GM23338 (cell line): ENCODE results near the gene FHIT. TPM values are rescaled to one million over a fixed set of nuclear protein-coding genes. Genes with fewer than 3 reads are reported as not detected.

Experiments used
- ATAC-seq: fragments of 200-7000 bp; cut with Tn5 transposase; 3 replicates; pipeline ENCODE4 v1.9.1; 2020
- DNase-seq: peaks from one replicate; pipeline ENCODE4 v3.0.0-alpha.2; 2015; ENCODE audit warnings: low spot score
- H2AFZ ChIP-seq: fragments of 200-600 bp; sonication (generic); 2 replicates; pipeline ENCODE4 v1.8.0; 2016; ENCODE audit warnings: antibody characterized with exemption, mild to moderate bottlenecking, moderate library complexity
- H3F3A ChIP-seq: fragments of 200-600 bp; sonication (generic); replicated peaks from 2 replicates; pipeline ENCODE4 v1.8.0; 2017; ENCODE audit warnings: antibody characterized with exemption, mixed run types, low read depth
- H3K27ac ChIP-seq: fragments of 200-600 bp; sonication (generic); 2 replicates; pipeline ENCODE4 v1.6.1; 2016; ENCODE audit warnings: low read depth
- H3K27me3 ChIP-seq: fragments of 200-600 bp; sonication (generic); 2 replicates; pipeline ENCODE4 v1.8.0; 2016; ENCODE audit warnings: mild to moderate bottlenecking, mixed run types, moderate library complexity; ENCODE audit not compliant: insufficient read depth
- H3K36me3 ChIP-seq: fragments of 200-600 bp; sonication (generic); 2 replicates; pipeline ENCODE4 v1.8.0; 2016; ENCODE audit warnings: mild to moderate bottlenecking; ENCODE audit not compliant: insufficient read depth
- H3K4me1 ChIP-seq: fragments of 200-600 bp; sonication (generic); 2 replicates; pipeline ENCODE4 v1.8.0; 2016; ENCODE audit warnings: mild to moderate bottlenecking, moderate library complexity; ENCODE audit not compliant: insufficient read depth
- H3K4me2 ChIP-seq: fragments of 200-600 bp; sonication (generic); 2 replicates; pipeline ENCODE4 v1.7.1; 2017; ENCODE audit warnings: mixed run types
- H3K4me3 ChIP-seq: fragments of 200-600 bp; sonication (generic); 2 replicates; pipeline ENCODE4 v1.6.1; 2016; ENCODE audit warnings: mixed run types
- H3K79me2 ChIP-seq: fragments of 200-600 bp; sonication (generic); replicated peaks from 2 replicates; pipeline ENCODE4 v1.8.0; 2017; ENCODE audit warnings: mild to moderate bottlenecking; ENCODE audit not compliant: insufficient read depth
- H3K9me2 ChIP-seq: fragments of 200-600 bp; sonication (generic); 2 replicates; pipeline ENCODE4 v1.8.0; 2017; ENCODE audit not compliant: insufficient read depth
- H4K20me1 ChIP-seq: fragments of 200-600 bp; sonication (generic); replicated peaks from 2 replicates; pipeline ENCODE4 v1.8.0; 2017; ENCODE audit warnings: mild to moderate bottlenecking; ENCODE audit not compliant: insufficient read depth
- H3K27ac Mint-ChIP-seq: 2 replicates; pipeline ENCODE4 v1.8.0; 2020; ENCODE audit warnings: inconsistent platforms, mild to moderate bottlenecking, moderate library complexity, mixed read lengths
- H3K27me3 Mint-ChIP-seq: 3 replicates; pipeline ENCODE4 v1.8.0; 2022; ENCODE audit warnings: low read depth, mild to moderate bottlenecking, moderate library complexity, mixed read lengths, inconsistent platforms; ENCODE audit not compliant: insufficient read depth, poor library complexity
- H3K36me3 Mint-ChIP-seq: 3 replicates; pipeline ENCODE4 v1.8.0; 2021; ENCODE audit warnings: low read depth, mild to moderate bottlenecking, inconsistent platforms, moderate library complexity, mixed read lengths
- H3K4me1 Mint-ChIP-seq: 3 replicates; pipeline ENCODE4 v1.8.0; 2020; ENCODE audit warnings: mild to moderate bottlenecking, inconsistent platforms, mixed read lengths
- H3K4me3 Mint-ChIP-seq: 3 replicates; pipeline ENCODE4 v1.8.0; 2021; ENCODE audit warnings: moderate library complexity, mild to moderate bottlenecking, inconsistent platforms, mixed read lengths
- H3K9me3 Mint-ChIP-seq: 3 replicates; pipeline ENCODE4 v1.8.0; 2020; ENCODE audit warnings: moderate library complexity, mild to moderate bottlenecking, inconsistent platforms, mixed read lengths
- CREB1 ChIP-seq: fragments of 250-450 bp; sonication (Bioruptor Pico); IDR thresholded peaks from 2 replicates; pipeline ENCODE4 v1.5.0; 2020; ENCODE audit warnings: low read depth, mild to moderate bottlenecking, moderate library complexity
- CTCF ChIP-seq, 2 experiments: fragments of 200-600 bp in 1 of 2; sonication (generic) in 1 of 2; conservative IDR thresholded peaks; 2 replicates each; pipeline versions ENCODE4 v1.5.1 to v1.6.1; 2016 to 2017; ENCODE audit warnings: antibody characterized with exemption in 2 of 2, low read depth in 2 of 2, mild to moderate bottlenecking in 2 of 2, moderate library complexity in 1 of 2
- ETS1 ChIP-seq: IDR thresholded peaks from 2 replicates; pipeline ENCODE4 v1.6.1; 2016; ENCODE audit warnings: antibody characterized with exemption
- EZH2 ChIP-seq: fragments of 200-600 bp; sonication (generic); IDR thresholded peaks from one replicate; pipeline ENCODE4 v1.8.0; 2017; ENCODE audit warnings: antibody characterized with exemption, mild to moderate bottlenecking, low read depth; ENCODE audit not compliant: unreplicated experiment
- NANOG ChIP-seq: IDR thresholded peaks from 2 replicates; pipeline ENCODE4 v1.6.1; 2016; ENCODE audit warnings: antibody characterized with exemption, borderline replicate concordance
- POLR2AphosphoS5 ChIP-seq: IDR thresholded peaks from 2 replicates; pipeline ENCODE4 v1.6.1; 2016; ENCODE audit warnings: antibody characterized with exemption, low read depth
- REST ChIP-seq: IDR thresholded peaks from one replicate; pipeline ENCODE4 v1.6.1; 2018; ENCODE audit warnings: antibody characterized with exemption; ENCODE audit not compliant: unreplicated experiment
- STAT1 ChIP-seq: IDR thresholded peaks from one replicate; pipeline ENCODE4 v1.6.1; 2016; ENCODE audit warnings: antibody characterized with exemption; ENCODE audit not compliant: unreplicated experiment
- ZNF114 ChIP-seq: fragments of 250-450 bp; sonication (Bioruptor Pico); IDR thresholded peaks from 2 replicates; pipeline ENCODE4 v1.5.0; 2020; ENCODE audit warnings: mild to moderate bottlenecking, moderate library complexity
- polyA plus RNA-seq: library from polyadenylated mRNA; unstranded; fragments of >200 nt; fragmentation: Nextera tagmentation; extraction: Ambion mirVana; gene quantifications from 2 replicates; pipeline ENCODE4 v1.2.1, GENCODE V29; 2016
- total RNA-seq: library from RNA; depleted of rRNA; stranded (reverse); fragments of >200 nt; shearing (Covaris generic); gene quantifications from 2 replicates; pipeline ENCODE4 v1.2.3, GENCODE V29; 2014
- TF ChIP-seq, protein P1 (sequence below): fragments of 250-450 bp; sonication (Bioruptor Pico); IDR thresholded peaks from 2 replicates; pipeline ENCODE4 v1.5.0; 2020; ENCODE audit warnings: mild to moderate bottlenecking, moderate library complexity

FHIT gene
- total and polyA plus RNA-seq, 2 experiments from 2014 or later, result 3.0 to 8.3 TPM

DNA sequence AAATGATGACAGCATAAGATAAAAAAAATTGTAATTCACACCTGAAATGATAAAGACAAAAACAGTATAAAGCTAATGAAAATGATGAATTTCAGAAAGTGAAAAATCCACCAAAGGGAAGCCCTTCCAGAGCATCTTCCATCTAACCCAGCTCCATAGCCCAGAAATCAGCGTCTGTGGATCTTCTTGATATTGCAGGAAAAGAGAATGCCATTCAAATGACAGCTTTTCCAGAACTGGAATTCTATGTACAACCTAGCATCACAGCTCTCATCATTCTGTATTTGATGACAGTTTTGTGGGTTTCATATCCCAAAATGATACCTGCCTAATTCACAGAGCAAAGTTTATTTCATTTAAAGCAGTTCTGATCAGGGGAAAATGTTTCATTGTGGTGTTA, 267.3 kb downstream of the FHIT start:
- no peak for ATAC-seq
- no peaks in the 10 kb centered on the region for H3K4me1 Mint-ChIP-seq
- Histone ChIP-seq H3F3A (no peaks in the 10 kb centered on the region), H4K20me1 (no peaks in the 10 kb centered on the region), H3K27ac (no peak overlapping the region), H3K4me1 (no peaks in the 10 kb centered on the region), H3K79me2 (no peaks in the 10 kb centered on the region), H3K27me3 (no peaks in the 10 kb centered on the region), H3K36me3 (0 out of 2 replicates have a peak, but pooled peaks cover 5% of the 10 kb centered on the region), H2AFZ (no peak overlapping the region), H3K4me2 (no peak overlapping the region), H3K4me3 (no peak overlapping the region), H3K9me2 (peaks cover 4% of the 10 kb centered on the region; the same call in 1 of the 2 replicates)
- H3K27ac Mint-ChIP-seq, result no peak overlapping the region
- peaks cover 32% of the 10 kb centered on the region for H3K9me3 Mint-ChIP-seq
- DNase-seq, result no peak
- TF ChIP-seq REST (no peak), ETS1 (no peak), STAT1 (no peak), CREB1 (no peak), POLR2AphosphoS5 (no peak), ZNF114 (CRISPR knock-in tag) (no peak), CTCF (conservative IDR thresholded peaks at IDR 0.05; ENCODE audit: low read depth in 2 of 2) (no peak), EZH2 (no peak), NANOG (no peak)
- TF ChIP-seq, protein P1, sequence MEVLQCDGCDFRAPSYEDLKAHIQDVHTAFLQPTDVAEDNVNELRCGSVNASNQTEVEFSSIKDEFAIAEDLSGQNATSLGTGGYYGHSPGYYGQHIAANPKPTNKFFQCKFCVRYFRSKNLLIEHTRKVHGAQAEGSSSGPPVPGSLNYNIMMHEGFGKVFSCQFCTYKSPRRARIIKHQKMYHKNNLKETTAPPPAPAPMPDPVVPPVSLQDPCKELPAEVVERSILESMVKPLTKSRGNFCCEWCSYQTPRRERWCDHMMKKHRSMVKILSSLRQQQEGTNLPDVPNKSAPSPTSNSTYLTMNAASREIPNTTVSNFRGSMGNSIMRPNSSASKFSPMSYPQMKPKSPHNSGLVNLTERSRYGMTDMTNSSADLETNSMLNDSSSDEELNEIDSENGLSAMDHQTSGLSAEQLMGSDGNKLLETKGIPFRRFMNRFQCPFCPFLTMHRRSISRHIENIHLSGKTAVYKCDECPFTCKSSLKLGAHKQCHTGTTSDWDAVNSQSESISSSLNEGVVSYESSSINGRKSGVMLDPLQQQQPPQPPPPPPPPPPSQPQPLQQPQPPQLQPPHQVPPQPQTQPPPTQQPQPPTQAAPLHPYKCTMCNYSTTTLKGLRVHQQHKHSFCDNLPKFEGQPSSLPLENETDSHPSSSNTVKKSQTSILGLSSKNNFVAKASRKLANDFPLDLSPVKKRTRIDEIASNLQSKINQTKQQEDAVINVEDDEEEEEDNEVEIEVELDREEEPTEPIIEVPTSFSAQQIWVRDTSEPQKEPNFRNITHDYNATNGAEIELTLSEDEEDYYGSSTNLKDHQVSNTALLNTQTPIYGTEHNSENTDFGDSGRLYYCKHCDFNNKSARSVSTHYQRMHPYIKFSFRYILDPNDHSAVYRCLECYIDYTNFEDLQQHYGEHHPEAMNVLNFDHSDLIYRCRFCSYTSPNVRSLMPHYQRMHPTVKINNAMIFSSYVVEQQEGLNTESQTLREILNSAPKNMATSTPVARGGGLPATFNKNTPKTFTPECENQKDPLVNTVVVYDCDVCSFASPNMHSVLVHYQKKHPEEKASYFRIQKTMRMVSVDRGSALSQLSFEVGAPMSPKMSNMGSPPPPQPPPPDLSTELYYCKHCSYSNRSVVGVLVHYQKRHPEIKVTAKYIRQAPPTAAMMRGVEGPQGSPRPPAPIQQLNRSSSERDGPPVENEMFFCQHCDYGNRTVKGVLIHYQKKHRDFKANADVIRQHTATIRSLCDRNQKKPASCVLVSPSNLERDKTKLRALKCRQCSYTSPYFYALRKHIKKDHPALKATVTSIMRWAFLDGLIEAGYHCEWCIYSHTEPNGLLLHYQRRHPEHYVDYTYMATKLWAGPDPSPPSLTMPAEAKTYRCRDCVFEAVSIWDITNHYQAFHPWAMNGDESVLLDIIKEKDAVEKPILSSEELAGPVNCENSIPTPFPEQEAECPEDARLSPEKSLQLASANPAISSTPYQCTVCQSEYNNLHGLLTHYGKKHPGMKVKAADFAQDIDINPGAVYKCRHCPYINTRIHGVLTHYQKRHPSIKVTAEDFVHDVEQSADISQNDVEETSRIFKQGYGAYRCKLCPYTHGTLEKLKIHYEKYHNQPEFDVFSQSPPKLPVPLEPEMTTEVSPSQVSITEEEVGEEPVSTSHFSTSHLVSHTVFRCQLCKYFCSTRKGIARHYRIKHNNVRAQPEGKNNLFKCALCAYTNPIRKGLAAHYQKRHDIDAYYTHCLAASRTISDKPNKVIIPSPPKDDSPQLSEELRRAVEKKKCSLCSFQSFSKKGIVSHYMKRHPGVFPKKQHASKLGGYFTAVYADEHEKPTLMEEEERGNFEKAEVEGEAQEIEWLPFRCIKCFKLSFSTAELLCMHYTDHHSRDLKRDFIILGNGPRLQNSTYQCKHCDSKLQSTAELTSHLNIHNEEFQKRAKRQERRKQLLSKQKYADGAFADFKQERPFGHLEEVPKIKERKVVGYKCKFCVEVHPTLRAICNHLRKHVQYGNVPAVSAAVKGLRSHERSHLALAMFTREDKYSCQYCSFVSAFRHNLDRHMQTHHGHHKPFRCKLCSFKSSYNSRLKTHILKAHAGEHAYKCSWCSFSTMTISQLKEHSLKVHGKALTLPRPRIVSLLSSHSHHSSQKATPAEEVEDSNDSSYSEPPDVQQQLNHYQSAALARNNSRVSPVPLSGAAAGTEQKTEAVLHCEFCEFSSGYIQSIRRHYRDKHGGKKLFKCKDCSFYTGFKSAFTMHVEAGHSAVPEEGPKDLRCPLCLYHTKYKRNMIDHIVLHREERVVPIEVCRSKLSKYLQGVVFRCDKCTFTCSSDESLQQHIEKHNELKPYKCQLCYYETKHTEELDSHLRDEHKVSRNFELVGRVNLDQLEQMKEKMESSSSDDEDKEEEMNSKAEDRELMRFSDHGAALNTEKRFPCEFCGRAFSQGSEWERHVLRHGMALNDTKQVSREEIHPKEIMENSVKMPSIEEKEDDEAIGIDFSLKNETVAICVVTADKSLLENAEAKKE (CRISPR knock-in tag), result no peak
- no peak overlapping the region for H3K4me3 Mint-ChIP-seq
- H3K27me3 Mint-ChIP-seq, result peaks cover 2% of the 10 kb centered on the region
- peaks cover 30% of the 10 kb centered on the region for H3K36me3 Mint-ChIP-seq
